ENCODE measurements around the gene ZMIZ1.

Gene ZMIZ1

GRCh38 chr10:79234391-79235315, 165.9 kb downstream of the ZMIZ1 start:
- Histone ChIP-seq H3K4me1 (ENCODE audit: insufficient read depth, low read length) (peaks cover 37% of the 10 kb centered on the region), H3K27ac (ENCODE audit: low read length) (no peak overlapping the region), H3K9me3 (ENCODE audit: insufficient read depth, low read depth, low read length) (no peaks in the 10 kb centered on the region), H3K36me3 (ENCODE audit: insufficient read depth, low read depth, low read length) (no peaks in the 10 kb centered on the region), H3K27me3 (ENCODE audit: insufficient read depth, low read length) (peaks cover 60% of the 10 kb centered on the region), H3K9ac (ENCODE audit: low read depth, low read length) (no peak overlapping the region), H3K4me3 (ENCODE audit: low read length) (no peak overlapping the region)

DNA sequence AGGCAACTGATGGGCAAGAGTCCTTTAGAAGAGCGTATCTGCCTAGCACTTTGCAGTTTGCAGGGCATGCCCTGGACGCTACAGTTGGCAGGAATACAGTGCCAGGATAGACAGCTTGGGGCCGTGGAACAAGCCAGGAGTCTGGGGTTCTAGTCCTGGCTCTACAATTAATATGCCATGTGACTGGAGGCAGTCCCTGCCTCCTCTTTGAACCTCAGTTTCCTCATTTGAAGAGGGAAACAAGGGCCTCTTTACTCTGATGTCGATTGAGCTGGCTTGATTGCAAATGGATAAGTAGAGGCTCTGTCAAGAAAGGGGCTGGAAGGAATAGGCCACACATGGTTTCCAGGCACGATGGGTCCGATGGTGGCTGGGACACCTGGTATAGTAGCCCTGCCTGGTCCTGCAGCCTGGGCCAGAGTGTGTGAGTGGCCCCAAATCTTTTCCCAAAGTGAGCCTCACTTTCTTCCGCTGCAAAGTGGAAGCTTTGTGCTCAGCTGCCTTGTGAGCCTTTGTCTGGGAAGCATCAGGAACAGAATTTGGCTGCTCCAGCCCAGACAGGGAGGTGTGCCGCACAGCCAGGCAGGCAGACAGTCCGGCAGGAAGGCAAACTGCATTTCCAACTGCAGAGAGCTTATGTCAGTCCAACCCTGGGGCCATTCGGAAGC, 167.1 kb downstream of the ZMIZ1 start:
- Histone ChIP-seq H3K9me3 (ENCODE audit: insufficient read depth, low read depth, low read length) (no peaks in the 10 kb centered on the region), H3K27me3 (ENCODE audit: insufficient read depth, low read length) (peaks cover 68% of the 10 kb centered on the region), H3K4me3 (ENCODE audit: low read length) (peak overlapping the region; percentile 20; the same call in 1 of the 2 replicates), H3K9ac (ENCODE audit: low read depth, low read length) (no peak overlapping the region), H3K27ac (ENCODE audit: low read length) (no peak overlapping the region), H3K4me1 (ENCODE audit: insufficient read depth, low read length) (peaks cover 37% of the 10 kb centered on the region), H3K36me3 (ENCODE audit: insufficient read depth, low read depth, low read length) (no peaks in the 10 kb centered on the region)

DNA sequence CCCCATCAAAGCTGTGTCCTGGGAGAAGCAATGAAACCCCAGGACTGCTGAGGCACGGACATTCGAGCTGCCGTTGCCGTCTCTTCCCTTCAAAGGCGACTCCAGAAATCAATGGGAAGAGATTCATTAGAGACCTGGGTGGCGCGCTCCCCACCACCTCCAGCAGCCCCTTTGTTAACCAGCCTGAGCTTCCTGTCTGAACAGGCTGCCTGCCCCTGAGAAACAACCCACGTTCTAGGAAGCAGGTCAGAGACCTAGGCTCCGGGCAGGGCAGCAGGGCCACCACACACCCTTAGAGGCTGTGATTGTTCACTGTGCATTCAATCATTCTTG, 167.6 kb downstream of the ZMIZ1 start:
- peaks cover 42% of the 10 kb centered on the region for H3K4me1 ChIP-seq (ENCODE audit: insufficient read depth, low read length)
- no peak overlapping the region for H3K9ac ChIP-seq (ENCODE audit: low read depth, low read length)
- peaks cover 73% of the 10 kb centered on the region for H3K27me3 ChIP-seq (ENCODE audit: insufficient read depth, low read length)

DNA sequence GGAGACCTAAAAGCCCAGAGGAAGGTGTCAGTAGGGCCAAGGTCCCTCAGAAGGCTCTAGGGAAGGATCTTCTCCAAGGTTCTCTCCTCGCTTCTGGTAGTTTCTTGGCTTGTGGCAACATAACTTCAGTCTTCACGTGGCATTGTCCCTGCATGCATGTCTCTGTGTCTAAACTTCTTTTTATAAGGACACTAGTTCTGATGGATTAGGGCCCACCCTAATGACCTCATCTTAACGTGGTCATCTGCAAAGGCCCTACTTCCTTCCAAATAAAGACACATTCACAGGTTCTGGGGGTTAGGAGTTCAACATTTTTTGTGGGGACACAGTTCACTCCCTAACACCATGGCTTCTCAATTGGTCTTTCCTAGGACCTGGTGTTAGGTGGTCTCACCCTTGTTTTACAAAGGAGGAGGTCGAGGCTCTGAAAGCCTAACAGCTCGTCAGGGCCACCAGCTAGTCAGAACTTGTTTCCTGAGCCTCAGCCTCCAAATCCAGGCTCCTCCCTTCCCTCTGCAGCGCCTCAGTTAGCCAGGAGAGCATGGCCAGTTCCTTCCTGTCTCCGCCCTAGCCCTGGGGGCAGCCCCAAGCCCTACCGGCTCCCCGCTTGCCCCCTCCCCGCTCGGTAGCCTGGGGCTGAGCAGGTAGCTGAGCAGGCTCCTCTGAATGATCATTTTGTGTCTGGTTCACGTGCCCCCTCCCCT, 168.8 kb downstream of the ZMIZ1 start:
- Histone ChIP-seq H3K9ac (ENCODE audit: low read depth, low read length) (no peak overlapping the region), H3K4me1 (ENCODE audit: insufficient read depth, low read length) (peaks cover 48% of the 10 kb centered on the region), H3K36me3 (ENCODE audit: insufficient read depth, low read depth, low read length) (no peaks in the 10 kb centered on the region), H3K27me3 (ENCODE audit: insufficient read depth, low read length) (peaks cover 82% of the 10 kb centered on the region), H3K4me3 (ENCODE audit: low read length) (no peak overlapping the region), H3K9me3 (ENCODE audit: insufficient read depth, low read depth, low read length) (no peaks in the 10 kb centered on the region), H3K27ac (ENCODE audit: low read length) (no peak overlapping the region)

More for the DNA sequence above, 167.6 kb downstream of the ZMIZ1 start:
- Histone ChIP-seq H3K36me3 (ENCODE audit: insufficient read depth, low read depth, low read length) (no peaks in the 10 kb centered on the region), H3K9me3 (ENCODE audit: insufficient read depth, low read depth, low read length) (no peaks in the 10 kb centered on the region), H3K4me3 (ENCODE audit: low read length) (no peak overlapping the region; the same call in 1 of the 2 replicates), H3K27ac (ENCODE audit: low read length) (no peak overlapping the region)

DNA sequence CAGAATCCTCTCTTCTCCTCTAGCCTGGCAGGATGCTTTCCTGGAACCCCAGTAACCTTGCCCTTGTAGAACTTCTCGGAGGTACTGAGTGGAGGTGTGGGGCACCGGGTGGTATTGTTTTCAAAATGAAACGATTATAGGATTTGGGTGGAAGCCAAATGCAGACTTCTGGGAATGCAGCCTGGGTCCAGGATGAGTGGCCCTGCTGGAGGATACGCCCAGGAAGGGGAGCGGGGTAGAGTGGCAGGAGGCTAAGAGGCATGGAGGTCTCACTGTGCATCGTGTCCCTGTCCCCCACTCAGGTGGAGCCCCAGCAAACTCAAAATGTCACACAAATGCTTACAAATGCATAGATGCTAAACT, 169.4 kb downstream of the ZMIZ1 start:
- Histone ChIP-seq H3K27ac (ENCODE audit: low read length) (no peak overlapping the region), H3K4me1 (ENCODE audit: insufficient read depth, low read length) (peaks cover 48% of the 10 kb centered on the region)

GRCh38 chr10:79238606-79239005, 169.8 kb downstream of the ZMIZ1 start:
- Histone ChIP-seq H3K4me3 (ENCODE audit: low read length) (no peak overlapping the region), H3K9me3 (ENCODE audit: insufficient read depth, low read depth, low read length) (no peaks in the 10 kb centered on the region), H3K27ac (ENCODE audit: low read length) (no peak overlapping the region), H3K36me3 (ENCODE audit: insufficient read depth, low read depth, low read length) (no peaks in the 10 kb centered on the region), H3K4me1 (ENCODE audit: insufficient read depth, low read length) (peaks cover 48% of the 10 kb centered on the region), H3K9ac (ENCODE audit: low read depth, low read length) (no peak overlapping the region), H3K27me3 (ENCODE audit: insufficient read depth, low read length) (peaks cover 84% of the 10 kb centered on the region)

More for the DNA sequence above, 169.4 kb downstream of the ZMIZ1 start:
- Histone ChIP-seq H3K9me3 (ENCODE audit: insufficient read depth, low read depth, low read length) (no peaks in the 10 kb centered on the region), H3K9ac (ENCODE audit: low read depth, low read length) (no peak overlapping the region), H3K27me3 (ENCODE audit: insufficient read depth, low read length) (peaks cover 82% of the 10 kb centered on the region), H3K36me3 (ENCODE audit: insufficient read depth, low read depth, low read length) (no peaks in the 10 kb centered on the region), H3K4me3 (ENCODE audit: low read length) (no peak overlapping the region)

- Histone ChIP-seq H3K4me3 (ENCODE audit: low read length) (peak overlapping the region; percentile 64; the same call in 1 of the 2 replicates), H3K9me3 (ENCODE audit: insufficient read depth, low read depth, low read length) (no peaks in the 10 kb centered on the region), H3K27me3 (ENCODE audit: insufficient read depth, low read length) (peaks cover 84% of the 10 kb centered on the region), H3K9ac (ENCODE audit: low read depth, low read length) (no peak overlapping the region), H3K27ac (ENCODE audit: low read length) (no peak overlapping the region), H3K36me3 (ENCODE audit: insufficient read depth, low read depth, low read length) (no peaks in the 10 kb centered on the region), H3K4me1 (ENCODE audit: insufficient read depth, low read length) (peaks cover 53% of the 10 kb centered on the region)
Measured at GRCh38 chr10:79239275-79239779, 170.6 kb downstream of the ZMIZ1 start.

GRCh38 chr10:79239924-79240581, 171.3 kb downstream of the ZMIZ1 start:
- Histone ChIP-seq H3K4me3 (ENCODE audit: low read length) (peak overlapping the region; percentile 64; the same call in 1 of the 2 replicates), H3K4me1 (ENCODE audit: insufficient read depth, low read length) (peaks cover 53% of the 10 kb centered on the region), H3K9ac (ENCODE audit: low read depth, low read length) (peak overlapping the region; percentile 68), H3K9me3 (ENCODE audit: insufficient read depth, low read depth, low read length) (no peaks in the 10 kb centered on the region), H3K36me3 (ENCODE audit: insufficient read depth, low read depth, low read length) (no peaks in the 10 kb centered on the region), H3K27ac (ENCODE audit: low read length) (no peak overlapping the region), H3K27me3 (ENCODE audit: insufficient read depth, low read length) (peaks cover 84% of the 10 kb centered on the region)

DNA sequence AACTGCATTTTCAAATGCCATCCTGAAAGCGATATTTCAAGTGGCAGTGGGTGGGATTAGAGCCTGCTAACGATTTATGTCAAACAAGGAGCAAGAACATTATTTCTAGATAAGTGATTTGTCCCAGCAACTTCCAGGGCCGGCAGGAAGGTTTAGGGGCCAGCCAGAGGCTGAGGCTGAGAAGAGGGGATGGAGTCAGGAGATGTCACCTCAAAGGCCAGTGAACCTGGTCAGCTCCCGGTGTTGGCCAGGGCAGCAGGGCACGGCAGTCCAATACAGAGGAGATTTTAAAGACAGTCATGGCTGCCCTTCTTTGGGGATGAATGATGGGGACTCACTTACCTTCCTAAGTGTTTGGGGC, 172.8 kb downstream of the ZMIZ1 start:
- peaks cover 73% of the 10 kb centered on the region for H3K27me3 ChIP-seq (ENCODE audit: insufficient read depth, low read length)
- no peaks in the 10 kb centered on the region for H3K36me3 ChIP-seq (ENCODE audit: insufficient read depth, low read depth, low read length)
- no peaks in the 10 kb centered on the region for H3K9me3 ChIP-seq (ENCODE audit: insufficient read depth, low read depth, low read length)
- H3K4me1 ChIP-seq (ENCODE audit: insufficient read depth, low read length), result peaks cover 46% of the 10 kb centered on the region
- H3K4me3 ChIP-seq (ENCODE audit: low read length), result peak overlapping the region; percentile 66
- no peak overlapping the region for H3K27ac ChIP-seq (ENCODE audit: low read length)
- no peak overlapping the region for H3K9ac ChIP-seq (ENCODE audit: low read depth, low read length)

DNA sequence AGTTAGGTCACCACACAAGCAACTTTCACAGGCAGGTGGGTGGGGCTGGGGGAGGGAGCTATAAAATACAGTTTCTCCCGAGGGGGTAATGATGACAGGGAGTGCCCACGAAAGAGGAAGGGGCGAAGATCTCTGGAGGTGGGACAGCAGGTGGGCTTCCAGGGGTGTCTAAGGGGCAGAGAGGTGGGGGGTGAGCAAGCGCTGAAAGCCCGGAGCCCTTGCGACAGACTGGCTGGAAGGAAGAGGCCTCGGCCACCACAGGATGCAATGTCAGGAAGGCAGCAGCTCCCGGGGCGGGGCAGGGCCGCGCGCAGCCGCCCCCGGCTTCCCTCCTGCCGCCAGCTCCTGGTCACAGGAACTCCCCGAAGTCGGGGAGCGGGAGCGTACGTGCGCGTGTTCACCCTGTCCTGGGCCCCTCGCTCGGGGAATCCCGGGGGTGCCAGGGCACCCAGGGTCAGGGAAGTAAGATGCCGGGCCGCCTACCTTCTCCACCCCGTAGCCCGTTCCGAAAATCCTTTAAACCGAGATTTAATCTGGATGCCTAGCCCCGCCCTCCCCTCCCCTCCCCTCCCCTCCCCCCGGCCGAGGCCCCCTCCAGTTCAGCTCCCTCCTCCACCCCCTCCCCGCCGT, 173.3 kb downstream of the ZMIZ1 start:
- Histone ChIP-seq H3K36me3 (ENCODE audit: insufficient read depth, low read depth, low read length) (no peaks in the 10 kb centered on the region), H3K9me3 (ENCODE audit: insufficient read depth, low read depth, low read length) (no peaks in the 10 kb centered on the region), H3K4me1 (ENCODE audit: insufficient read depth, low read length) (peaks cover 41% of the 10 kb centered on the region), H3K27me3 (ENCODE audit: insufficient read depth, low read length) (peaks cover 68% of the 10 kb centered on the region), H3K4me3 (ENCODE audit: low read length) (peak overlapping the region; percentile 66), H3K27ac (ENCODE audit: low read length) (no peak overlapping the region), H3K9ac (ENCODE audit: low read depth, low read length) (no peak overlapping the region)

Data from iPS-20b (cell line).